GM10266 (cell line): ENCODE results near the gene C1orf159.
A peak's percentile ranks its signal among the peaks of the same experiment; 100 is the strongest.
"Not testable (repeated sequence)": the region's sequence is repeated elsewhere in the genome, so short reads cannot be mapped to it uniquely, and the experiment has no call there.

Experiments
- DNase-seq: peaks from one replicate; pipeline ENCODE4 v3.0.0; 2012; ENCODE audit errors: extremely low spot score
- TF ChIP-seq, protein P1 (sequence below): IDR thresholded peaks from 2 replicates; pipeline ENCODE4 v1.5.1; 2012; ENCODE audit warnings: mild to moderate bottlenecking, low read depth; ENCODE audit not compliant: control insufficient read depth, insufficient read depth; ENCODE audit errors: missing control alignments

The C1orf159 gene

DNA sequence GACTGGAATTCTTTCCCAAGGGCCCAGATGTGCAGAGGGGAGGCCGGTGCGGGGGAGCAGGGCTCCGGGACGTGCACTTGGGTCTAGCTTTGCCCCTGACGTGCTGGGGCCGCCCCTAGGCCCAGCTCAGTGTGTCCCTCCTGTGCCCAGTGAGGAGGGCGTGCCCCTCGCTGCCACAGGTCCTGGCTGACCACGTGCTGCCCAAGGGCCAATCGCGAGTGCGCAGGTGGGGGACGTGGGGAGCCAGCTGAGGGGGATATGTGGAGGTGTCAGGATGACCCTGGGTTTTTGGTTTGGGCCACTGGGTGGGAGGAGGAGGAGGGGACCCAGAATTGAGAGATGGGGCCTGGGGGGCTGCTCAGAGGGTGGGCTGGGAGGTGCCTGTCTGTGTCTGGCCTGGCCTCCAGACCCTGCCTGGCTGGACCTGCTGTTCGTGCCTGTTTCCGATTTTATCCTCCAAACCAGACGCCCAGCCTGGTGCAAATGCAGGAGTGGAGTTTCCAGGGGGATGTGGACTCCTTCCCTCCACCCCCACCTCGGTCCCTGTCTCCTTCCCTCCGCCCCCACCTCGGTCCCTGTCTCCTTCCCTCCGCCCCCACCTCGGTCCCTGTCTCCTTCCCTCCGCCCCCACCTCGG lies 35.6 kb downstream of the C1orf159 start:
- TF ChIP-seq, protein P1, sequence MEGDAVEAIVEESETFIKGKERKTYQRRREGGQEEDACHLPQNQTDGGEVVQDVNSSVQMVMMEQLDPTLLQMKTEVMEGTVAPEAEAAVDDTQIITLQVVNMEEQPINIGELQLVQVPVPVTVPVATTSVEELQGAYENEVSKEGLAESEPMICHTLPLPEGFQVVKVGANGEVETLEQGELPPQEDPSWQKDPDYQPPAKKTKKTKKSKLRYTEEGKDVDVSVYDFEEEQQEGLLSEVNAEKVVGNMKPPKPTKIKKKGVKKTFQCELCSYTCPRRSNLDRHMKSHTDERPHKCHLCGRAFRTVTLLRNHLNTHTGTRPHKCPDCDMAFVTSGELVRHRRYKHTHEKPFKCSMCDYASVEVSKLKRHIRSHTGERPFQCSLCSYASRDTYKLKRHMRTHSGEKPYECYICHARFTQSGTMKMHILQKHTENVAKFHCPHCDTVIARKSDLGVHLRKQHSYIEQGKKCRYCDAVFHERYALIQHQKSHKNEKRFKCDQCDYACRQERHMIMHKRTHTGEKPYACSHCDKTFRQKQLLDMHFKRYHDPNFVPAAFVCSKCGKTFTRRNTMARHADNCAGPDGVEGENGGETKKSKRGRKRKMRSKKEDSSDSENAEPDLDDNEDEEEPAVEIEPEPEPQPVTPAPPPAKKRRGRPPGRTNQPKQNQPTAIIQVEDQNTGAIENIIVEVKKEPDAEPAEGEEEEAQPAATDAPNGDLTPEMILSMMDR: no peak
- peak; percentile 86 for DNase-seq

DNA sequence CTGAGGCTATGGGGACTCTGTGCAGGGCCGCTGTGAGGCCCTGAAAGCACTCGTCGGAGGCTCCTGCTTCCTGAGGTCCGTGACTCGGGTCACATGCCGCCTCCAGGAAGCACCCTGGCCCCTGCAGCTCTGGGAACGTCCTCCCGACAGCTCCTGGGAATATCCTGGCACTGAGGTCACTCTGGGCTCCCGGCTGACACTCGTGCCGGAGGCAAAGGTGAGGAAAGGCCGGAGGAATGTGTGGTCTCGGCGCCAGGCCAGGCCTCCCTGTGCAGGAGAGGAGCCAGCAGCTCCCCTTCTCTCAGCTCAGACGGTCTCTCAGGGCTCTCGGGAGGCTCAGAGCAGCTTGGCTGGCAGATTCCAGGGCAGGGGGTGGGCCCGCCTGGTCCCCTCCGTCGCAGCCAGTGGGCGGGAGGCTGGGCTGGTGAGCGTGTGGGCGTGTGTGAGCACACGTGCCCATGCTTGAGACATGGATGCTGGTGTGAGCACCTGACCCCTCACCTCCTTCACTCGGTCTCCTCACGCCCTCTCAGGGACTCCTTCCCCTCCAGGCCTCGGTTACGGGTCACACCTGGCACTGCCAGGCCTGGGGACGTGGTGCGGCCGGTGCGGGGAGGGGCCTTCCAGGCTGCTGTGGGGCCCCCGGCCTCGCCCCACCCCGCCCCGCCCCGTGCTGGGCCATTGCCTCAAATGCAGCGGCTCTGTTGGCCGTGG lies 36.3 kb downstream of the C1orf159 start:
- DNase-seq: peak; percentile 80
- TF ChIP-seq, protein P1: no peak

DNA sequence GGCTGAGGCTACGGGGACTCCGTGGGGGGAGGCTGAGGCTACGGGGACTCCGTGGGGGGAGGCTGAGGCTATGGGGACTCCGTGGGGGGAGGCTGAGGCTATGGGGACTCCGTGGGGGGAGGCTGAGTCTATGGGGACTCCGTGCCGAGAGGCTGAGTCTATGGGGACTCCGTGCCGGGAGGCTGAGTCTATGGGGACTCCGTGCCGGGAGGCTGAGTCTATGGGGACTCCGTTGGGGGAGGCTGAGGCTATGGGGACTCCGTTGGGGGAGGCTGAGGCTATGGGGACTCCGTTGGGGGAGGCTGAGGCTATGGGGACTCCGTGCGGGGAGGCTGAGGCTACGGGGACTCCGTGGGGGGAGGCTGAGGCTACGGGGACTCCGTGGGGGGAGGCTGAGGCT lies 38.5 kb downstream of the C1orf159 start:
- not testable (repeated sequence) for DNase-seq

- DNase-seq: no peak
- TF ChIP-seq, protein P1: no peak
Observed at GRCh38 chr1:1075148-1075935, 40.5 kb downstream of the C1orf159 start.

GRCh38 chr1:1074631-1075147 lies 41.2 kb downstream of the C1orf159 start:
- TF ChIP-seq, protein P1: no peak
- no peak for DNase-seq

GRCh38 chr1:1073743-1074587 lies 41.9 kb downstream of the C1orf159 start, which contains the start of gene RNF223:
RNF223 (minus strand) TSS chr1:1074306; CDS start chr1:1072566, 1,740 bp downstream.
- TF ChIP-seq, protein P1: no peak

More at GRCh38 chr1:1073743-1074587, 41.9 kb downstream of the C1orf159 start, which contains the start of gene RNF223:
- DNase-seq: no peak
